Stimulated activated naive CD8-positive, alpha-beta T cell treated with anti-CD3 and anti-CD28 coated beads, Interleukin-15, Interleukin-2, amounts not matched to agents 100 U/mL and 50 U/mL, for 24 hours (primary cell): ENCODE data around the gene SPTY2D1.
"Not testable (repeated sequence)": the region's sequence is repeated elsewhere in the genome, so short reads cannot be mapped to it uniquely, and the experiment has no call there.

Experiments
- ATAC-seq: fragments of 150-1000 bp; cut with Tn5 transposase; one replicate; pipeline ENCODE4 v1.10.0; 2021
- DNase-seq: peaks from one replicate; pipeline ENCODE4 v3.0.0; 2021

Gene SPTY2D1

GRCh38 chr11:18617688-18618341 is 16.3 kb downstream of the SPTY2D1 start:
- ATAC-seq (peak; percentile 74), DNase-seq (peak; percentile 18)

- DNase-seq (no peak), ATAC-seq (peak; percentile 63)
Measured at GRCh38 chr11:18615628-18616392, 18.3 kb downstream of the SPTY2D1 start.

- DNase-seq (no peak), ATAC-seq (no peak)
Measured at GRCh38 chr11:18614667-18615066, 19.5 kb downstream of the SPTY2D1 start.

GRCh38 chr11:18612394-18612793 is 21.7 kb downstream of the SPTY2D1 start:
- no peak for ATAC-seq
- no peak for DNase-seq

- DNase-seq (no peak), ATAC-seq (no peak)
Measured at GRCh38 chr11:18611196-18611595, 22.9 kb downstream of the SPTY2D1 start.

GRCh38 chr11:18608376-18608775 is 25.8 kb downstream of the SPTY2D1 start:
- no peak for DNase-seq
- ATAC-seq: no peak

- no peak for ATAC-seq
Measured at GRCh38 chr11:18600915-18601569, 33.1 kb downstream of the SPTY2D1 start.

GRCh38 chr11:18599739-18600230 is 34.4 kb downstream of the SPTY2D1 start, which contains the start of gene MISFA:
TSS of gene MISFA (plus strand) at chr11:18599789. CDS start at chr11:18599929, 140 bp downstream.
- ATAC-seq: no peak
- DNase-seq: no peak

More at GRCh38 chr11:18600915-18601569, 33.1 kb downstream of the SPTY2D1 start:
- DNase-seq: no peak

GRCh38 chr11:18594999-18595749 is 39.0 kb downstream of the SPTY2D1 start:
- no peak for ATAC-seq
- no peak for DNase-seq

- DNase-seq, ATAC-seq: not testable (repeated sequence)
Measured at GRCh38 chr11:18594088-18594487, 40.1 kb downstream of the SPTY2D1 start.

GRCh38 chr11:18590571-18590970 is 43.6 kb downstream of the SPTY2D1 start:
- DNase-seq: no peak
- no peak for ATAC-seq

GRCh38 chr11:18588297-18589252 is 45.6 kb downstream of the SPTY2D1 start, which contains the start of gene UEVLD:
TSS of gene UEVLD (minus strand) at chr11:18588734. CDS start at chr11:18588654, 80 bp downstream.
- DNase-seq (peak; percentile 83), ATAC-seq (peak; percentile 67)

GRCh38 chr11:18581825-18582224 is 52.3 kb downstream of the SPTY2D1 start:
- ATAC-seq (no peak), DNase-seq (no peak)

- ATAC-seq (no peak), DNase-seq (no peak)
Measured at GRCh38 chr11:18580113-18580766, 53.9 kb downstream of the SPTY2D1 start.

- ATAC-seq: peak; percentile 32
- no peak for DNase-seq
Measured at GRCh38 chr11:18578975-18579598, 55.1 kb downstream of the SPTY2D1 start.

- ATAC-seq: no peak
- no peak for DNase-seq
Measured at GRCh38 chr11:18575361-18575760, 58.8 kb downstream of the SPTY2D1 start.

GRCh38 chr11:18567081-18567480 is 67.1 kb downstream of the SPTY2D1 start:
- ATAC-seq: no peak
- no peak for DNase-seq

GRCh38 chr11:18566406-18566805 is 67.7 kb downstream of the SPTY2D1 start:
- DNase-seq (no peak), ATAC-seq (no peak)

GRCh38 chr11:18564149-18564548 is 70.0 kb downstream of the SPTY2D1 start:
- no peak for ATAC-seq
- no peak for DNase-seq
